IMR-90 (cell line): ENCODE measurements around the gene CHST3. TPM values are rescaled to one million over a fixed set of nuclear protein-coding genes. Genes with fewer than 3 reads are reported as not detected.
A peak's percentile ranks its signal among the peaks of the same experiment; 100 is the strongest.

Source experiments
- ATAC-seq: fragments of 200-7000 bp; cut with Tn5 transposase; 2 replicates; pipeline ENCODE4 v1.9.1; 2020; ENCODE audit warnings: low read depth, mild to moderate bottlenecking, moderate library complexity
- BruUV-seq: library from RNA; stranded (reverse); fragments of 400-500 nt; replicated peaks from 2 replicates; lab custom pipeline; 2021; lab: Mats Ljungman, UMichigan
- CTCF ChIA-PET: fragments of 300-600 bp; formaldehyde crosslinking; extraction: SDS; loops from one replicate; lab custom pipeline; 2021; ENCODE audit warnings: antibody characterized with exemption; lab: Yijun Ruan, JAX
- POLR2A ChIA-PET: fragments of 300-600 bp; sonication (Branson Sonifier 250); formaldehyde crosslinking; loops from one replicate; lab custom pipeline; 2022; ENCODE audit warnings: antibody characterized with exemption; ENCODE audit not compliant: unreplicated experiment; lab: Charles Lee
- DNase-seq: peaks from one replicate; pipeline ENCODE4 v3.0.0; 2013
- H2AFZ ChIP-seq: replicated peaks from 2 replicates; pipeline ENCODE3; 2013; ENCODE audit warnings: low read length, mild to moderate bottlenecking; ENCODE audit not compliant: poor library complexity
- H2AK5ac ChIP-seq: 2 replicates; pipeline ENCODE4 v1.6.1; 2013; ENCODE audit warnings: low read depth, low read length, inconsistent platforms
- H2AK9ac ChIP-seq: replicated peaks from 2 replicates; pipeline ENCODE3; 2013; ENCODE audit warnings: mild to moderate bottlenecking, low read depth, low read length, moderate library complexity; ENCODE audit not compliant: poor library complexity
- H2BK120ac ChIP-seq: 2 replicates; pipeline ENCODE4 v1.6.1; 2013; ENCODE audit warnings: low read depth, low read length, inconsistent platforms
- H2BK15ac ChIP-seq: 3 replicates; pipeline ENCODE4 v1.6.1; 2013; ENCODE audit warnings: low read depth, low read length, inconsistent platforms
- H2BK20ac ChIP-seq: 2 replicates; pipeline ENCODE4 v1.6.1; 2013; ENCODE audit warnings: low read depth, mild to moderate bottlenecking, inconsistent platforms, low read length, moderate library complexity
- H2BK5ac ChIP-seq: 2 replicates; pipeline ENCODE4 v1.6.1; 2013; ENCODE audit warnings: mild to moderate bottlenecking, low read depth, low read length, inconsistent platforms; ENCODE audit not compliant: poor library complexity, severe bottlenecking
- H3K14ac ChIP-seq: replicated peaks from 2 replicates; pipeline ENCODE4 v1.6.1; 2013; ENCODE audit warnings: low read depth, low read length, inconsistent platforms
- H3K18ac ChIP-seq: 2 replicates; pipeline ENCODE4 v1.6.1; 2013; ENCODE audit warnings: low read depth, low read length, control low read depth
- H3K23ac ChIP-seq: 2 replicates; pipeline ENCODE4 v1.6.1; 2013; ENCODE audit warnings: low read depth, low read length, inconsistent platforms
- H3K27ac ChIP-seq: 2 replicates; pipeline ENCODE4 v1.5.1; 2013; ENCODE audit warnings: mild to moderate bottlenecking, control low read depth, low read length; ENCODE audit not compliant: insufficient read depth
- H3K27me3 ChIP-seq: 2 replicates; pipeline ENCODE4 v1.6.1; 2013; ENCODE audit warnings: low read length; ENCODE audit not compliant: control insufficient read depth, insufficient read depth
- H3K36me3 ChIP-seq: 2 replicates; pipeline ENCODE4 v1.6.1; 2013; ENCODE audit warnings: low read length, mixed read lengths; ENCODE audit not compliant: control insufficient read depth, insufficient read depth
- H3K4ac ChIP-seq: 2 replicates; pipeline ENCODE4 v1.6.1; 2013; ENCODE audit warnings: low read depth, low read length, inconsistent platforms
- H3K4me1 ChIP-seq: 2 replicates; pipeline ENCODE4 v1.6.1; 2013; ENCODE audit warnings: low read length, mixed read lengths; ENCODE audit not compliant: control insufficient read depth, insufficient read depth
- H3K4me2 ChIP-seq: 2 replicates; pipeline ENCODE4 v1.6.1; 2013; ENCODE audit warnings: low read depth, mild to moderate bottlenecking, control low read depth, low read length, moderate library complexity
- H3K4me3 ChIP-seq: 2 replicates; pipeline ENCODE4 v1.5.1; 2013; ENCODE audit warnings: low read depth, mild to moderate bottlenecking, control low read depth, low read length, moderate library complexity; ENCODE audit not compliant: insufficient read depth
- H3K56ac ChIP-seq: 2 replicates; pipeline ENCODE4 v1.6.1; 2013; ENCODE audit warnings: low read length, inconsistent platforms; ENCODE audit not compliant: insufficient read depth; ENCODE audit errors: extremely low read depth
- H3K79me1 ChIP-seq, 2 experiments: 2 replicates each; pipeline ENCODE4 v1.6.1; 2013; ENCODE audit warnings: low read length in 2 of 2, inconsistent platforms in 1 of 2, low read depth in 1 of 2
- H3K9ac ChIP-seq: 2 replicates; pipeline ENCODE4 v1.6.1; 2013; ENCODE audit warnings: low read depth, low read length, control low read depth
- H3K9me1 ChIP-seq: 2 replicates; pipeline ENCODE4 v1.6.1; 2013; ENCODE audit warnings: low read length, inconsistent platforms; ENCODE audit not compliant: insufficient read depth
- H3K9me3 ChIP-seq: 2 replicates; pipeline ENCODE4 v1.6.1; 2013; ENCODE audit warnings: low read length; ENCODE audit not compliant: control insufficient read depth, insufficient read depth
- H4K20me1 ChIP-seq: 2 replicates; pipeline ENCODE4 v1.6.1; 2013; ENCODE audit warnings: low read length, inconsistent platforms; ENCODE audit not compliant: insufficient read depth
- H4K5ac ChIP-seq: 2 replicates; pipeline ENCODE4 v1.6.1; 2013; ENCODE audit warnings: mild to moderate bottlenecking, low read depth, low read length, control low read depth
- H4K8ac ChIP-seq, 2 experiments: 2 replicates each; pipeline ENCODE4 v1.6.1; 2013; ENCODE audit warnings: low read depth in 2 of 2, low read length in 2 of 2, control low read depth in 1 of 2, inconsistent platforms in 1 of 2
- H4K91ac ChIP-seq: 2 replicates; pipeline ENCODE4 v1.6.1; 2013; ENCODE audit warnings: low read depth, low read length, inconsistent platforms; ENCODE audit not compliant: insufficient read depth
- BHLHE40 ChIP-seq: fragments of 150-350 bp; IDR thresholded peaks from 2 replicates; pipeline ENCODE4 v1.6.1; 2016; ENCODE audit warnings: mild to moderate bottlenecking, low read depth, low read length
- CEBPB ChIP-seq: IDR thresholded peaks from 2 replicates; pipeline ENCODE4 v1.6.1; 2012; ENCODE audit warnings: low read depth, low read length, improper control_type of control experiment
- CHD1 ChIP-seq: IDR thresholded peaks from 2 replicates; pipeline ENCODE4 v1.6.1; 2012; ENCODE audit warnings: low read depth, low read length, improper control_type of control experiment
- FOS ChIP-seq: fragments of 150-350 bp; IDR thresholded peaks from 2 replicates; pipeline ENCODE4 v1.6.1; 2016; ENCODE audit warnings: low read depth, low read length
- MAFK ChIP-seq: IDR thresholded peaks from 2 replicates; pipeline ENCODE4 v1.6.1; 2012; ENCODE audit warnings: low read depth, low read length, improper control_type of control experiment
- MAZ ChIP-seq: IDR thresholded peaks from 2 replicates; pipeline ENCODE4 v1.6.1; 2012; ENCODE audit warnings: low read depth, mild to moderate bottlenecking, low read length, improper control_type of control experiment, moderate library complexity, borderline replicate concordance
- MXI1 ChIP-seq: IDR thresholded peaks from 2 replicates; pipeline ENCODE4 v1.6.1; 2012; ENCODE audit warnings: low read depth, mild to moderate bottlenecking, low read length, moderate library complexity, borderline replicate concordance
- NFE2L2 ChIP-seq: fragments of 150-350 bp; IDR thresholded peaks from 2 replicates; pipeline ENCODE4 v1.6.1; 2016; ENCODE audit warnings: low read depth, mild to moderate bottlenecking, low read length
- POLR2A ChIP-seq: IDR thresholded peaks from 2 replicates; pipeline ENCODE4 v1.6.1; 2012; ENCODE audit warnings: mild to moderate bottlenecking, low read depth, low read length
- RAD21 ChIP-seq: IDR thresholded peaks from 2 replicates; pipeline ENCODE4 v1.6.1; 2012; ENCODE audit warnings: low read length, improper control_type of control experiment
- RCOR1 ChIP-seq: IDR thresholded peaks from 2 replicates; pipeline ENCODE4 v1.6.1; 2012; ENCODE audit warnings: mild to moderate bottlenecking, low read length, improper control_type of control experiment; ENCODE audit not compliant: insufficient replicate concordance
- RFX5 ChIP-seq: IDR thresholded peaks from 2 replicates; pipeline ENCODE4 v1.8.0; 2012; ENCODE audit warnings: low read depth, mild to moderate bottlenecking, low read length, moderate library complexity
- SMC3 ChIP-seq: fragments of 150-350 bp; IDR thresholded peaks from 2 replicates; pipeline ENCODE4 v1.6.1; 2016; ENCODE audit warnings: low read depth, mild to moderate bottlenecking, antibody characterized with exemption, low read length, moderate library complexity
- WGBS, 2 experiments: methylation state at CpG; one replicate each; pipeline versions ENCODE4 v1.1.5 to v1.1.7; 2013; ENCODE audit warnings: missing lambda C conversion rate in 2 of 2; ENCODE audit not compliant: insufficient read length in 1 of 2; ENCODE audit errors: extremely low coverage in 2 of 2; 5-methylcytosine and 5-hydroxymethylcytosine counted together
- dilution Hi-C: fragments of 300-500 bp; cut with HindIII; formaldehyde crosslinking; loops from one replicate; pipeline ENCODE4 v1.14.3; 2018; ENCODE audit warnings: low sequenced_read_pairs; ENCODE audit not compliant: unreplicated experiment
- in situ Hi-C: fragments of 300-500 bp; cut with MboI; formaldehyde crosslinking; loops from 3 replicates; pipeline ENCODE4 v1.14.3; 2019; ENCODE audit warnings: low sequenced_read_pairs, inconsistent platforms, mixed read lengths
- intact Hi-C: fragments of 100-400 bp; cut with micrococcal nuclease; formaldehyde crosslinking; loops from 2 replicates; pipeline ENCODE4 v1.10.0; 2022
- polyA plus RNA-seq, 3 experiments: library from polyadenylated mRNA; depleted of rRNA; stranded (reverse); fragments of >200 nt; gene quantifications; 2 replicates each; pipeline ENCODE4 v1.2.3, GENCODE V29; 2012; ENCODE audit warnings: low replicate concordance in 1 of 3
- total RNA-seq: library from RNA; depleted of rRNA; stranded (reverse); fragments of >200 nt; gene quantifications from 2 replicates; pipeline ENCODE4 v1.2.3, GENCODE V29; 2012
- TF ChIP-seq, protein P1 (sequence below): fragments of 150-350 bp; IDR thresholded peaks from 2 replicates; pipeline ENCODE4 v1.6.1; 2016; ENCODE audit warnings: low read depth, mild to moderate bottlenecking, low read length, moderate library complexity, borderline replicate concordance
- TF ChIP-seq, protein P2 (sequence below): conservative IDR thresholded peaks from 2 replicates; pipeline ENCODE4 v1.5.1; 2012; ENCODE audit warnings: mild to moderate bottlenecking, low read depth, low read length, improper control_type of control experiment
- TF ChIP-seq, protein P3 (sequence below): fragments of 150-350 bp; IDR thresholded peaks from 2 replicates; pipeline ENCODE4 v1.6.1; 2017; ENCODE audit warnings: mild to moderate bottlenecking, antibody characterized with exemption, low read length, low read depth

The CHST3 gene
- total and polyA plus RNA-seq, 2 of the 4 experiments (the other 2 are of a cell fraction): 8.6 to 9.0 TPM

DNA sequence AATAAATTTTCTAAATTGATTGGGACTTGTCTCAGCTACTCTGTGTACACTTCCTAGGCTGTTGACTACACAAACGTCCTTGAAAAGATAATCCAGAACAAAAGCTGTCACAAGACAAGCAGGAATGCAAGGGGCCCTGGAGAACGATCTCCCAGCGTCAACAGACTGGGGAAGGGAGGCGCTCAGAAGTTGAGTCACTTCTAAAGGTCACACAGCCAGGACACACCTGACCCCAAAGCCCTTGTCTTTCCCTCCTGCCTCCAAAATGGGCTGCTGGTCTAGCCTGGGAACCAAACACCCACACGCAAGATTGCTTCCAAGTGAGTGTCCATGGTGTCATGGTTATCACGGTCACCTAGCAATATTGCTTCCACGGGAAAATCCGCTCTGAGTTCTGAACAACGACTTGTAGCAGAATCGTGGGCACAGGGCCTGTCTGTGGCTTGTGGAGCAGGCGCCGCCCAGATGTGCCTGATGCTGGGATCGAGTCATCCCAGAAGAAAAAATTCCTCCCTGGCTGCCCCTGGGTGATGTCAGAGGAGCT is 74.3 kb downstream of the CHST3 start:
- H2AFZ ChIP-seq: no peak overlapping the region
- intact Hi-C loops (no loop called here), in situ Hi-C loops (no loop called here), dilution Hi-C loops (no loop called here)
- no peak overlapping the region for H4K8ac ChIP-seq
- peaks cover 7% of the 10 kb centered on the region; the same call in 1 of the 2 replicates for H3K27me3 ChIP-seq
- H3K79me1 ChIP-seq: no peaks in the 10 kb centered on the region
- CTCF ChIA-PET: interaction anchor here (0.6 to 0.9 kb wide), 3 partner anchors 10 to 99 kb away, joined by 3 read pairs; no protein-coding TSS in a partner anchor
- WGBS, 2 experiments: no CpG with 5 or more reads among the region's 13 CpGs
- H3K27ac ChIP-seq: no peak overlapping the region
- H3K14ac ChIP-seq: no peak overlapping the region
- no peak overlapping the region for H3K4me2 ChIP-seq
- no peak overlapping the region for H4K5ac ChIP-seq
- no peak overlapping the region for H3K56ac ChIP-seq
- no peak overlapping the region for H3K18ac ChIP-seq
- H2BK15ac ChIP-seq: no peak overlapping the region
- H2AK5ac ChIP-seq: no peak overlapping the region
- POLR2A ChIA-PET: no interaction called here
- no peak overlapping the region for H2BK5ac ChIP-seq
- no peak overlapping the region for H3K23ac ChIP-seq
- no peak for TF ChIP-seq RAD21
- no peak for TF ChIP-seq NFE2L2
- TF ChIP-seq CHD1: no peak
- no peak for TF ChIP-seq FOS
- no peak for TF ChIP-seq RFX5
- TF ChIP-seq MAFK: no peak
- TF ChIP-seq, protein P1, sequence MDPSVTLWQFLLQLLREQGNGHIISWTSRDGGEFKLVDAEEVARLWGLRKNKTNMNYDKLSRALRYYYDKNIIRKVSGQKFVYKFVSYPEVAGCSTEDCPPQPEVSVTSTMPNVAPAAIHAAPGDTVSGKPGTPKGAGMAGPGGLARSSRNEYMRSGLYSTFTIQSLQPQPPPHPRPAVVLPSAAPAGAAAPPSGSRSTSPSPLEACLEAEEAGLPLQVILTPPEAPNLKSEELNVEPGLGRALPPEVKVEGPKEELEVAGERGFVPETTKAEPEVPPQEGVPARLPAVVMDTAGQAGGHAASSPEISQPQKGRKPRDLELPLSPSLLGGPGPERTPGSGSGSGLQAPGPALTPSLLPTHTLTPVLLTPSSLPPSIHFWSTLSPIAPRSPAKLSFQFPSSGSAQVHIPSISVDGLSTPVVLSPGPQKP: no peak
- TF ChIP-seq MAZ: no peak
- no peak for TF ChIP-seq SMC3
- no peak for TF ChIP-seq MXI1
- TF ChIP-seq, protein P2, sequence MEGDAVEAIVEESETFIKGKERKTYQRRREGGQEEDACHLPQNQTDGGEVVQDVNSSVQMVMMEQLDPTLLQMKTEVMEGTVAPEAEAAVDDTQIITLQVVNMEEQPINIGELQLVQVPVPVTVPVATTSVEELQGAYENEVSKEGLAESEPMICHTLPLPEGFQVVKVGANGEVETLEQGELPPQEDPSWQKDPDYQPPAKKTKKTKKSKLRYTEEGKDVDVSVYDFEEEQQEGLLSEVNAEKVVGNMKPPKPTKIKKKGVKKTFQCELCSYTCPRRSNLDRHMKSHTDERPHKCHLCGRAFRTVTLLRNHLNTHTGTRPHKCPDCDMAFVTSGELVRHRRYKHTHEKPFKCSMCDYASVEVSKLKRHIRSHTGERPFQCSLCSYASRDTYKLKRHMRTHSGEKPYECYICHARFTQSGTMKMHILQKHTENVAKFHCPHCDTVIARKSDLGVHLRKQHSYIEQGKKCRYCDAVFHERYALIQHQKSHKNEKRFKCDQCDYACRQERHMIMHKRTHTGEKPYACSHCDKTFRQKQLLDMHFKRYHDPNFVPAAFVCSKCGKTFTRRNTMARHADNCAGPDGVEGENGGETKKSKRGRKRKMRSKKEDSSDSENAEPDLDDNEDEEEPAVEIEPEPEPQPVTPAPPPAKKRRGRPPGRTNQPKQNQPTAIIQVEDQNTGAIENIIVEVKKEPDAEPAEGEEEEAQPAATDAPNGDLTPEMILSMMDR: no peak
- no peak for TF ChIP-seq RCOR1
- no peak for TF ChIP-seq BHLHE40
- no peak for TF ChIP-seq CEBPB
- TF ChIP-seq, protein P3, sequence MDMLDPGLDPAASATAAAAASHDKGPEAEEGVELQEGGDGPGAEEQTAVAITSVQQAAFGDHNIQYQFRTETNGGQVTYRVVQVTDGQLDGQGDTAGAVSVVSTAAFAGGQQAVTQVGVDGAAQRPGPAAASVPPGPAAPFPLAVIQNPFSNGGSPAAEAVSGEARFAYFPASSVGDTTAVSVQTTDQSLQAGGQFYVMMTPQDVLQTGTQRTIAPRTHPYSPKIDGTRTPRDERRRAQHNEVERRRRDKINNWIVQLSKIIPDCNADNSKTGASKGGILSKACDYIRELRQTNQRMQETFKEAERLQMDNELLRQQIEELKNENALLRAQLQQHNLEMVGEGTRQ: no peak
- no peak for TF ChIP-seq POLR2A
- H3K4me3 ChIP-seq: no peak overlapping the region
- H2BK120ac ChIP-seq: no peak overlapping the region
- no TSS peak for BruUV-seq
- H3K4me1 ChIP-seq: peaks cover 6% of the 10 kb centered on the region
- H4K20me1 ChIP-seq: no peaks in the 10 kb centered on the region
- ATAC-seq: peak; percentile 64
- H4K91ac ChIP-seq: no peak overlapping the region
- H3K9me1 ChIP-seq: no peaks in the 10 kb centered on the region
- no peak overlapping the region for H3K4ac ChIP-seq
- no peak overlapping the region for H2AK9ac ChIP-seq
- no peaks in the 10 kb centered on the region for H3K9me3 ChIP-seq
- no peaks in the 10 kb centered on the region for H3K36me3 ChIP-seq
- no peak overlapping the region for H3K9ac ChIP-seq
- H2BK20ac ChIP-seq: no peak overlapping the region
- DNase-seq: peak; percentile 64
